Activated CD8-positive, alpha-beta T cell treated with anti-CD3 and anti-CD28 coated beads, Interleukin-2, amount 10 ng/mL, durations not matched to agents 7 days and 5 days (primary cell): ENCODE measurements around the gene ZNF273. TPM values are rescaled to one million over a fixed set of nuclear protein-coding genes. Genes with fewer than 3 reads are reported as not detected.
"Not testable (repeated sequence)": the region's sequence is repeated elsewhere in the genome, so short reads cannot be mapped to it uniquely, and the experiment has no call there.

Experiments used
- ATAC-seq: fragments of 150-1000 bp; cut with Tn5 transposase; one replicate; pipeline ENCODE4 v1.10.0; 2021; ENCODE audit warnings: moderate library complexity
- CTCF ChIA-PET: fragments of 350-600 bp; sonication (Branson Sonifier 250); formaldehyde crosslinking; loops from one replicate; lab custom pipeline; 2021; ENCODE audit warnings: antibody characterized with exemption; lab: Charles Lee
- POLR2A ChIA-PET: fragments of 350-600 bp; sonication (Branson Sonifier 250); formaldehyde crosslinking; loops from one replicate; lab custom pipeline; 2021; ENCODE audit warnings: antibody characterized with exemption; lab: Charles Lee
- DNase-seq: peaks from one replicate; pipeline ENCODE4 v3.0.0-alpha.2; 2020
- H3K27ac Mint-ChIP-seq: one replicate; pipeline ENCODE4 v1.8.0; 2021; ENCODE audit warnings: mild to moderate bottlenecking, mixed read lengths
- H3K27me3 Mint-ChIP-seq: one replicate; pipeline ENCODE4 v1.8.0; 2021; ENCODE audit warnings: low read depth, mixed read lengths
- H3K36me3 Mint-ChIP-seq: one replicate; pipeline ENCODE4 v1.8.0; 2021; ENCODE audit warnings: low read depth, mixed read lengths
- H3K4me1 Mint-ChIP-seq: one replicate; pipeline ENCODE4 v1.8.0; 2021; ENCODE audit warnings: low read depth, mixed read lengths
- H3K4me3 Mint-ChIP-seq: one replicate; pipeline ENCODE4 v1.8.0; 2021; ENCODE audit warnings: mild to moderate bottlenecking, mixed read lengths
- H3K9me3 Mint-ChIP-seq: one replicate; pipeline ENCODE4 v1.8.0; 2022; ENCODE audit warnings: mixed read lengths; ENCODE audit not compliant: insufficient read depth
- total RNA-seq, 2 experiments: library from RNA; stranded (reverse); gene quantifications; one replicate each; pipeline ENCODE4 v1.2.3, GENCODE V29; 2021

ZNF273 gene
- total RNA-seq, 2 experiments from 2014 or later = 10.6 to 11.8 TPM

DNA sequence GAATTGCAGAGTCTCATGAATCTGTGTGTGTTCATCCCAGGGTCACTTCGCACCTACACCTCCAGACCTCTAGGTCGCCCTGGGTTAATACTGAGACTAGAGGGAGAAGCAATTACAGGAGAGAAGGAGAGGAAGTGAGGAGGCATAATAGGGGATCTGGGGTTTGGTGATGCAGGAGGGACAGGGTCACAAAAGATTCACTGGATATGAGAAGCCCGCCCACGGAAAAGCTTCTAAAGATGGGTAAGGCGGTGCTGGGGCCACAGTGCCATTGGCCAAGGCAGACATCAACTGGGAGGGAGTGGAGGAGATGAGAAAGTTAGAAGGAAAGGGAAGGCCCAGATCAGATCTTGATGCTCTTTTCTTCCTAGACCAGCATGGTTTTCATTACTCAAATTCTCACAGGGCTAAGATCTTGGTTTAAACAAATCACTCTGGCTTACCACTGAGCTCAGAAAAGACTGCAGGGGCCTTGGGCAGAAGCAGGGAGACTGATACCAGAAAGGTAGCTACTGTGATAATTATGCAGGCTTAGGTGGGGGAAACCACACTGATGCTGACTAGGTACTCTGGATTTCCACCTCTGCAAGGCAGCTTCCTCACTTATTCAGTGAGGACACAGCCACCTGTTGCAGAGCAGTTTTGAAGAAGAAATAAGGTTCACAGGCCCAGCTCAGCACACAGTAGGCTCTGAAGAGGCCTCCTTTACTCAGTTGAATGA lies 17.4 kb upstream of the ZNF273 start:
- ChIA-PET CTCF (no interaction called here), POLR2A (no interaction called here)
- H3K27me3 Mint-ChIP-seq = peaks cover 48% of the 10 kb centered on the region
- ATAC-seq = no peak
- peaks cover 14% of the 10 kb centered on the region for H3K4me1 Mint-ChIP-seq
- no peak for DNase-seq
- no peaks in the 10 kb centered on the region for H3K36me3 Mint-ChIP-seq
- H3K4me3 Mint-ChIP-seq = no peak overlapping the region
- H3K9me3 Mint-ChIP-seq = peaks cover 5% of the 10 kb centered on the region
- H3K27ac Mint-ChIP-seq = no peak overlapping the region

DNA sequence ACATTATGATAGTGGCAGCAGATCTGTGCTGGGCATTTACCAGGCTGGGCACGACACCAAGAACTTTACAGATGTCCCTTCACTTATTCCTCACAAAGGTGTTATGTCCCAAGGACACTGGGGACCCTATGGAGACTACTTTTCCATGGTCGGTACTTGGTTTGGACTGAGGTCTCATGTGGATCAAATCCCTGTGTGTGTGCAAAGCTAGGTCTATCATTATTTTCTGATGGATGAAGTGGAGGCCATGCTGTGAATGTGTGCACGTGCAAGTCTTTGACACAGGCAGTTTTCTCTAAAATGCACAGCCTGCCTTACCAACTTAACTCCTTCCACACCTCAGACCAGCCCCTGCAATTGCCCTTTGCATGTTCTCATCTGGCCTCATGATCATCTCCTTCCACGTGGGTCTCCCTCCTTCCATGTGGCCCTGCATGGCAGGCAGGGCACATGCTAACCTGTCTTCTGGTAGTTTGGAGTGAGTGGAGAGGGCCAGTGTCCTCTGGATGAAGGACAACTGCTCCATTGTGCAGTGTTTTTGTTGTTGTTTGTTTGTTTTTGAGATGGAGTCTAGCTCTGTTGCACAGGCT lies 16.0 kb upstream of the ZNF273 start:
- no peak for DNase-seq

DNA sequence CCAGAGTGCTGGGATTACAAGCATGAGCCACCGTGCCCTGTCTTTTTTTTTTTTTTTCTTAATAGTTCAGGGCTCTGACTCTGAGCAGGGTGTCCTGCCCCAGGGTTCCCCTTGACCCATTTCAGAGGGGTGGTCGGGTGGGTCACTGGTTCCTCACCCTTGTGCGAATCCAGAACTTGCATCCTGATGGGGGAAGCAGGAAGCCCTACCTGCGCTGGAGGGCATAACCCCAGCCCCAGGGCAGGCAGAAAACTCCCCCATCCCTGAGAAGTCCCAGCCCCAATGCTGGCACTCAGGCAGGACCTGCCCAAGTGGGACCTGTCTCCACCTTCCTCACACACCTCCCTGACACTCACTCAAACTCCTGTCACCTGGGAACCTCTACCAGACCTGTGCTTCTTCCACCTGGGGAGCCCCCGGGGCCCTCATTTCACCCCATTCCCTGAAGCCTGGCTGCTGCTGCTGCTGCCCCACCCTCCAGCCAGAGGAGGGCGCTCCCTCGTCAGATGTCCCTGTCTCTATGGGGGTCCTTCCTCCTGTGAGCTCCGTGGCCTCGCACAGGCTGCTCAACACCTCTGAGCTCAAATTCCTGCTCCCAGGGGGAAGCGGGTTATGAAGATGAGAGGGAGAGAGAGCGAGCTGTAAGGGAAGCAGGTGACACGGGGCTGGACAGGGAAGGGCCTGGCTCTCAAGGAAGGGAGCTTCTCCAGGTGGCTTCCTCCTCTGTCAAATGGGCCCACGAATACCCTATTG lies 15.1 kb upstream of the ZNF273 start:
- ChIA-PET POLR2A (interaction anchor here (0.7 kb wide), 2 partner anchors 15 to 119 kb away, joined by 3 read pairs; partner anchors contain the start of genes ERV3-1 and ZNF273), CTCF (interaction anchor here (0.7 to 1.7 kb wide), 8 partner anchors 10 to 420 kb away, joined by 3 to 11 read pairs (median 4); partner anchors contain the start of genes ERV3-1, ZNF138 and ZNF273)
- DNase-seq (peak; percentile 54), ATAC-seq (peak; percentile 56)
- Mint-ChIP-seq H3K4me3 (peak overlapping the region; percentile 75), H3K36me3 (no peaks in the 10 kb centered on the region), H3K4me1 (peaks cover 13% of the 10 kb centered on the region), H3K27me3 (peaks cover 49% of the 10 kb centered on the region), H3K9me3 (no peaks in the 10 kb centered on the region), H3K27ac (no peak overlapping the region)

More for the DNA sequence above, 16.0 kb upstream of the ZNF273 start:
- ChIA-PET POLR2A (no interaction called here), CTCF (no interaction called here)
- H3K4me1 Mint-ChIP-seq = peaks cover 14% of the 10 kb centered on the region
- no peaks in the 10 kb centered on the region for H3K9me3 Mint-ChIP-seq
- no peak for ATAC-seq
- H3K36me3 Mint-ChIP-seq = no peaks in the 10 kb centered on the region
- H3K4me3 Mint-ChIP-seq = no peak overlapping the region
- peaks cover 48% of the 10 kb centered on the region for H3K27me3 Mint-ChIP-seq
- H3K27ac Mint-ChIP-seq = no peak overlapping the region

DNA sequence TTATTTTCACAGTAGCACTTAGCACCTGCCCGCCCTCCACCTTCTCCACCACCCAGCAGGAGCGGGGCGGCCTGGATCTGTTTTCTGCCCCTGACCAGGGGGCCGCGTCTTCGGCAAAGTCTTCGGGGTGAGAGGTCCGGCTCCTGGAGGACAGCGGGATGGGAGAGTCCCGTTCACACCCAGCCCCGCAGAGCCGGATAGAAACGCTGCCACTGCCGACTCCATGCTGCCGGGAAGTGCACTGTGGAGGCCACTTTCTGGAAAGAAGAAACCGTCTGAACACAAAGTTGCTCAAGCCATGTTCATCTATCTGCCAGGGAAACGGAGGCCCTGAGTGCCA lies 14.5 kb upstream of the ZNF273 start:
- peaks cover 12% of the 10 kb centered on the region for H3K4me1 Mint-ChIP-seq
- no peaks in the 10 kb centered on the region for H3K9me3 Mint-ChIP-seq
- peak; percentile 32 for ATAC-seq
- CTCF ChIA-PET = interaction anchor here (0.7 to 1.7 kb wide), 8 partner anchors 9 to 419 kb away, joined by 3 to 11 read pairs (median 4); partner anchors contain the start of genes ERV3-1, ZNF138 and ZNF273
- H3K27me3 Mint-ChIP-seq = peaks cover 48% of the 10 kb centered on the region
- H3K27ac Mint-ChIP-seq = no peak overlapping the region
- peak overlapping the region; percentile 75 for H3K4me3 Mint-ChIP-seq
- POLR2A ChIA-PET = interaction anchor here (0.7 kb wide), 1 partner anchor 118 kb away, joined by 3 read pairs; the partner anchor contains the start of gene ERV3-1
- H3K36me3 Mint-ChIP-seq = no peaks in the 10 kb centered on the region
- no peak for DNase-seq

DNA sequence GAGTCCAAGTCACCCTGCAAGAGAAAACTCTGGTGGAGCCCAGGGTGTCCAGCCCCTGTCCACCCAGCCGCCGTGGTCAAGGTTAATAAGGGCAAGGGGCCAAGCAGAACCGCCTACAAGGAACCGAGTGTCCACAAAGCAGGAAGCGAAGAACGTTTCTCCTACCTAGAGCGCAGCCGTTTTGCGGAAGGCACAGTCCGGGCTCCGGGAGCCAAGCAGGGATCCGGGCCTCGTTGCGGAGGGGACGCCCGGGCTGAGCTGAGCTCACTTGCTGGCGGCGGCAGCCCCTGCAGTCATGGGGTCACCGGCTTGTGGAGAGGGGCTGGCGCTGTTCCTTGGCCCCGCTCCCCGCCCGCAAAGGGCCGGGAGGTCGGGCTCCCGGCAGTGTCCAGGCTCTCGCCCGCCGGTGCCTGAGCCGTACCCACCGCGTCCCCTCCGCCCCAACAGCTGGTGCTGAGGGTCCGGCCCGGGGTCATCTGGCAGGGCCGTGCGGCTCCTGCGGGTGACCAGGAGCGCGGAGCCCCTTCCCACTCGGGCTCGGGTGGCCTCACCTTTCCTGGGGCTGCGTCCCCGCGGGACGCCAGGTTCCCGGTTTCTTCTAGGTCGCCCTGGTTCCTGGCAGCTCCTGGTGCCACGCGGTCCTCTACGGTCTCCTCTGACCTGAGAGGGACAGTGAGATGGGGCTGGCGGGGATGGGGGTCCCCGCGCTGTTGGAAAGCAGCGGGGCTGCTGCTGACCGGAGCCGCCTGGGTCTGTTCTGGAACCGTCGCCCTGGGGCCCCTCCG lies 14.0 kb upstream of the ZNF273 start:
- ChIA-PET CTCF (interaction anchor here (0.7 to 1.7 kb wide), 7 partner anchors 8 to 419 kb away, joined by 3 to 11 read pairs (median 5); partner anchors contain the start of genes ERV3-1 and ZNF273), POLR2A (interaction anchor here (0.7 kb wide), 1 partner anchor 117 kb away, joined by 3 read pairs; the partner anchor contains the start of gene ERV3-1)
- Mint-ChIP-seq H3K4me1 (peaks cover 12% of the 10 kb centered on the region), H3K9me3 (no peaks in the 10 kb centered on the region), H3K36me3 (no peaks in the 10 kb centered on the region), H3K27ac (no peak overlapping the region), H3K4me3 (peak overlapping the region; percentile 75), H3K27me3 (peaks cover 43% of the 10 kb centered on the region)
- ATAC-seq (peak; percentile 55), DNase-seq (no peak)

DNA sequence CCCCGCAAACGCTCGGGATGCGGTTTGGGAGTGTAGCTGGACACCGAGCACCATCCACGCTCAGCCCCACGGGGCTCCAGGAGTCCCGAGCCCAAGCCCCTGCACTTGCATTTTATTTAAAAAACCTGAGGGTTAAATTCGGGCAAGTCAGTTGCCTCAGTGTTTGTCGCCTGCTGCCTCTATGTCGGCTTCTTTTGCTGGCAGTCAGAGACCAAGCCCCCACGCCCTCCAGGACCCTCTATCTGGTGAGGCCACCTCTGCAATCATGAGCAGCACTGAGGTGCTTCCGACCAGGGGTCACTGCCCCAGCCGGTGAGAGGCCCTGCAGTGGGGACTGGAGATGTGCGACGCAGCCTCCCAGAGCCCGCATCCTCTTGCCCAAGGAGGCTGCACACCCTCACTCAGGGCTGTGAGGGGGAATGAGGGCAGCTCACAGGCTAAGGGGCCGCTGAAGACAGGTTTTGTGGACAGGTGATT lies 13.3 kb upstream of the ZNF273 start:
- no peaks in the 10 kb centered on the region for H3K36me3 Mint-ChIP-seq
- peaks cover 12% of the 10 kb centered on the region for H3K4me1 Mint-ChIP-seq
- peaks cover 38% of the 10 kb centered on the region for H3K27me3 Mint-ChIP-seq
- DNase-seq (no peak), ATAC-seq (no peak)
- POLR2A ChIA-PET = no interaction called here
- CTCF ChIA-PET = no interaction called here
- H3K9me3 Mint-ChIP-seq = no peaks in the 10 kb centered on the region
- H3K27ac Mint-ChIP-seq = no peak overlapping the region
- H3K4me3 Mint-ChIP-seq = peak overlapping the region; percentile 28

DNA sequence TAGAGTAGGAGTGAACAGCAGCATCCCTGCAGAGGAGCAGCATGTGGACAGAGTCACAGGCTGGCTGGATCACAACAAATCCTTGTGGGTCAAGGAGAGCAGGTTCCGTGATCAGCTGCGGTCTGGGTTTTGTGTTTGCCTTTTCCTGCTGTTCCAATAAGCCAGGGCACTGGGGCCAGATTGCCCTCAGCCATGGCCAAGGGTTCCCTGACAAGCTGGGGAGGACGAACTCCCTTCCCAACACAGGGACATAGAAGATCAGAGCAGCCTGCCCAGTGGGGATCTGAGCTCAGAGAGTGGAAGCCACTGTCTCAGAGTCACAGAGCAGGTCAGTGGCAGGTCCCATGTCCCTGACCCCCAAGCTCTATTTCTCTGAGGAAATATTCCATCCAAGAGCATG lies 12.8 kb upstream of the ZNF273 start:
- H3K27ac Mint-ChIP-seq, H3K4me3 Mint-ChIP-seq, DNase-seq, CTCF ChIA-PET, H3K36me3 Mint-ChIP-seq, ATAC-seq, H3K9me3 Mint-ChIP-seq: not testable (repeated sequence)
- POLR2A ChIA-PET = interaction anchor here (0.6 kb wide), 1 partner anchor 17 kb away, joined by 3 read pairs; no protein-coding TSS in a partner anchor
- Mint-ChIP-seq H3K27me3 (peaks cover 36% of the 10 kb centered on the region), H3K4me1 (peaks cover 12% of the 10 kb centered on the region)

DNA sequence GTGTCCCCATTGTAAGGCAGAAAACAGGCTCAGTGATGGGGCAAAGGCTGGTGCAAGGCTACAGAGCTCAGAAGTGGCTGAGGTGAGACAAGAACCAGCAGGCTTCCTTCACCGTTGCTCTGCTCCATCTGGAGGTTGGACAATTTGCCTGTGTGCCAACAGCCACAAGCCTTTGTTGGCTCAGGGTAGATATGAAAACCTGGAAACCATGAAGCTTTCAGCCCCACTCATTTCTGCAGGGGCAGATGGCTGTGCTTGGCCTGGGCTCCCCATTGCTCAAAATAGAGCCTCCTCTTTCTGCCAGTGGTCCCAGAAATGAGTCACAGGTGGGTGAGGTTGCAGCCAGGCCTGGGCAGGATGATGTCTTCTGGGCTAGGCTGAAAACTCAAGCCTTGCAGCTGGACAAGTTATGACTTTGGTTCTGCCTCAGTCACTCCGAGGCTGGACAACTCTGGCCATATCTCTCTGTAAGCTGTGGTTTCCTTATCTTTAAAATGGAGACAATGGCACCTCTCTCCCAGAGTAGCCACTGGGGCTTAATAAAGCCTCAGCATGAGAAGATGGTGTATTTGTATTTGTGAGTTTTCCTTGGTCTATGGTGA lies 12.2 kb upstream of the ZNF273 start:
- POLR2A ChIA-PET = interaction anchor here (0.6 kb wide), 2 partner anchors 16 to 97 kb away, joined by 3 read pairs; partner anchors contain the start of gene ZNF138
- ATAC-seq = no peak
- H3K9me3 Mint-ChIP-seq = no peaks in the 10 kb centered on the region
- no peak overlapping the region for H3K4me3 Mint-ChIP-seq
- H3K36me3 Mint-ChIP-seq = no peaks in the 10 kb centered on the region
- CTCF ChIA-PET = no interaction called here
- DNase-seq = no peak
- peaks cover 12% of the 10 kb centered on the region for H3K4me1 Mint-ChIP-seq
- H3K27me3 Mint-ChIP-seq = peaks cover 36% of the 10 kb centered on the region
- H3K27ac Mint-ChIP-seq = no peak overlapping the region

DNA sequence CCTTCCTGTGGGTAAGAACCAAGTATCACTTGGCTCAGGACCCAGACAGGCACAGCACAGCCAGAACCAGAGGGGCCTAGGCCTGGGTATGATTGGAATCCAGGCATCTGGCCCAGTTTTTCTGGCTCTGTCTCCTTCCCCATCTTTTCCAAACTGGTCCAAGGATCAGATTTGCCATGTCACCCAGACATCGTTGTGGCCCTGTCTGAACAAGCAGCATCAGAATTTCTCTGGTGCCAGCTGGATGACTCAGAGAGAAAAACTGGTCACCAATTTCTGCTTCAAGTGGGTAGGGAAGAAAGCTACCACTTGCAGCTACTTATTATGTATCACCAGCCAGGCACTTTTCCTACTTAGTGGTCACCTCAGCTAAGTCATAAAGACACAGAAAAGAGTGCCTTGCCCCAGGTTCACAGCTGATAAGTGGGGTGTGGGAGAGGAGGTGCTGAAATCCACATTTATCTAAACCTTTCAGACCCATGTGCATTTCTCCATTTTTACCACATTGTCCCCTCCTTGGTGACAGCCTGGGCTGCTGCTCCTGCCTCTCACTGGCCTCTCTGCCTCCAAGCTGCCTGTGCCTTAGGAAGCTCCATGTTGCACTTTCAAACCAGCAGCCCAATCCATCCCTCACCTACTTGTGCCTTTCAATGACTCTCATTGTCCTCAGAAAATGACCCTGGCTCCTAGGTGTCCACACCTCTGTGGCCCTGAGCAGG lies 11.6 kb upstream of the ZNF273 start:
- H3K27ac Mint-ChIP-seq, ATAC-seq, H3K36me3 Mint-ChIP-seq, H3K9me3 Mint-ChIP-seq, H3K4me3 Mint-ChIP-seq, POLR2A ChIA-PET, DNase-seq, CTCF ChIA-PET: not testable (repeated sequence)
- Mint-ChIP-seq H3K27me3 (peaks cover 34% of the 10 kb centered on the region), H3K4me1 (peaks cover 12% of the 10 kb centered on the region)

DNA sequence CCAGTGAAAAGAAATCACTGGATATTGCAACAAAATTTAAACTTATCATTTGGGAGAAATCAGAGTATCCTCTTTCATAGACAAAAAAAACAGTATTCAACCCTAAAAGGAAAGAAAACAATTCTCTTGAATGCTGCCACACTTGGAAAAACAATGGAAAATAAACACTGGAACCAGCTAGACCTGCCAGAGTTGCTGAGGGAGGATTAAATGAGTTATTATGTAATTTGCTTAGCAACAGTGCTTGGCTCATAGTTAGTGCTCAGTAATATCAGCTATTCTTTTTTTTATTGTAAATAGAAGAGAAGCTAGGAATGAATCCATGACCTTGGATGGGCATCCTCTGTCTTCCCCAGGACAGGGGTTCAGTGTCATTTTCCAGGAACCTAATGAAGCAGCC lies 11.0 kb upstream of the ZNF273 start:
- ATAC-seq (no peak), DNase-seq (no peak)
- H3K27ac Mint-ChIP-seq = no peak overlapping the region
- POLR2A ChIA-PET = no interaction called here
- no peak overlapping the region for H3K4me3 Mint-ChIP-seq
- H3K36me3 Mint-ChIP-seq = no peaks in the 10 kb centered on the region
- peaks cover 12% of the 10 kb centered on the region for H3K4me1 Mint-ChIP-seq
- H3K27me3 Mint-ChIP-seq = peaks cover 30% of the 10 kb centered on the region
- CTCF ChIA-PET = no interaction called here
- H3K9me3 Mint-ChIP-seq = no peaks in the 10 kb centered on the region
